SJSA1 (cell line): ENCODE measurements around the gene NPFFR1. TPM values are rescaled to one million over a fixed set of nuclear protein-coding genes. Genes with fewer than 3 reads are reported as not detected.
A peak's percentile ranks its signal among the peaks of the same experiment; 100 is the strongest.

Source experiments
- DNase-seq, 2 experiments: peaks; one replicate each; pipeline ENCODE4 v3.0.0-alpha.2; 2015 to 2020; ENCODE audit warnings: low spot score in 2 of 2, low read depth in 1 of 2
- H3K27ac ChIP-seq: fragments of 250-450 bp; sonication (Bioruptor Pico); 2 replicates; pipeline ENCODE4 v1.5.1; 2020; ENCODE audit warnings: mild to moderate bottlenecking, moderate library complexity
- H3K27me3 ChIP-seq: fragments of 250-450 bp; sonication (Bioruptor Pico); replicated peaks from 2 replicates; pipeline ENCODE4 v1.5.1; 2020; ENCODE audit warnings: mild to moderate bottlenecking, moderate library complexity
- H3K36me3 ChIP-seq: fragments of 250-450 bp; sonication (Bioruptor Pico); 2 replicates; pipeline ENCODE4 v1.5.1; 2020; ENCODE audit warnings: mild to moderate bottlenecking
- H3K4me1 ChIP-seq: fragments of 250-450 bp; sonication (Bioruptor Pico); replicated peaks from 2 replicates; pipeline ENCODE4 v1.6.1; 2021; ENCODE audit warnings: mild to moderate bottlenecking
- H3K4me3 ChIP-seq: fragments of 250-450 bp; sonication (Bioruptor Pico); 2 replicates; pipeline ENCODE4 v1.5.1; 2020; ENCODE audit warnings: mild to moderate bottlenecking
- H3K9me3 ChIP-seq: fragments of 250-450 bp; sonication (Bioruptor Pico); replicated peaks from 2 replicates; pipeline ENCODE4 v1.5.1; 2020; ENCODE audit warnings: mild to moderate bottlenecking
- total RNA-seq: library from RNA; depleted of rRNA; stranded (reverse); fragments of >200 nt; shearing (Covaris generic); gene quantifications from 2 replicates; pipeline ENCODE4 v1.2.3, GENCODE V29; 2014

The NPFFR1 gene
- total RNA-seq, 1 experiment from 2014 or later: not detected

- Histone ChIP-seq H3K27me3 (no peaks in the 10 kb centered on the region), H3K36me3 (peaks cover 15% of the 10 kb centered on the region; the same call in 1 of the 2 replicates), H3K27ac (no peak overlapping the region), H3K4me3 (no peak overlapping the region), H3K4me1 (peaks cover 13% of the 10 kb centered on the region), H3K9me3 (no peaks in the 10 kb centered on the region)
- DNase-seq: no peak
Measured at GRCh38 chr10:70308121-70309060, 24.6 kb upstream of the NPFFR1 start.

GRCh38 chr10:70306886-70307520, 23.2 kb upstream of the NPFFR1 start:
- Histone ChIP-seq H3K27me3 (no peaks in the 10 kb centered on the region), H3K4me1 (no peaks in the 10 kb centered on the region), H3K9me3 (no peaks in the 10 kb centered on the region), H3K27ac (no peak overlapping the region), H3K4me3 (no peak overlapping the region), H3K36me3 (peaks cover 8% of the 10 kb centered on the region; the same call in 1 of the 2 replicates)
- DNase-seq: no peak

- no peaks in the 10 kb centered on the region for H3K9me3 ChIP-seq
- H3K4me3 ChIP-seq: no peak overlapping the region
- H3K27me3 ChIP-seq: no peaks in the 10 kb centered on the region
- DNase-seq: no peak
- H3K27ac ChIP-seq: no peak overlapping the region
- H3K4me1 ChIP-seq: no peaks in the 10 kb centered on the region
- H3K36me3 ChIP-seq: peaks cover 6% of the 10 kb centered on the region; the same call in 1 of the 2 replicates
Measured at GRCh38 chr10:70306181-70306705, 22.4 kb upstream of the NPFFR1 start.

GRCh38 chr10:70303730-70304129, 19.9 kb upstream of the NPFFR1 start:
- H3K27ac ChIP-seq: no peak overlapping the region
- H3K4me3 ChIP-seq: no peak overlapping the region
- H3K27me3 ChIP-seq: no peaks in the 10 kb centered on the region
- H3K4me1 ChIP-seq: no peaks in the 10 kb centered on the region
- no peaks in the 10 kb centered on the region for H3K9me3 ChIP-seq
- no peak for DNase-seq
- H3K36me3 ChIP-seq: peaks cover 8% of the 10 kb centered on the region

GRCh38 chr10:70302292-70302691, 18.5 kb upstream of the NPFFR1 start:
- Histone ChIP-seq H3K27ac (no peak overlapping the region), H3K36me3 (peaks cover 4% of the 10 kb centered on the region), H3K9me3 (no peaks in the 10 kb centered on the region), H3K4me3 (no peak overlapping the region), H3K27me3 (no peaks in the 10 kb centered on the region), H3K4me1 (no peaks in the 10 kb centered on the region)
- DNase-seq: no peak

- no peak overlapping the region for H3K27ac ChIP-seq
- no peaks in the 10 kb centered on the region for H3K27me3 ChIP-seq
- no peaks in the 10 kb centered on the region for H3K9me3 ChIP-seq
- H3K36me3 ChIP-seq: peaks cover 4% of the 10 kb centered on the region
- no peak for DNase-seq
- no peak overlapping the region for H3K4me3 ChIP-seq
- peaks cover 9% of the 10 kb centered on the region for H3K4me1 ChIP-seq
Measured at GRCh38 chr10:70300908-70301597, 17.2 kb upstream of the NPFFR1 start.

- H3K27me3 ChIP-seq: no peaks in the 10 kb centered on the region
- H3K4me1 ChIP-seq: peaks cover 10% of the 10 kb centered on the region
- DNase-seq: no peak
- H3K27ac ChIP-seq: no peak overlapping the region
- H3K9me3 ChIP-seq: no peaks in the 10 kb centered on the region
- H3K36me3 ChIP-seq: peaks cover 4% of the 10 kb centered on the region
- no peak overlapping the region for H3K4me3 ChIP-seq
Measured at GRCh38 chr10:70300461-70300860, 16.7 kb upstream of the NPFFR1 start.

GRCh38 chr10:70299876-70300275, 16.1 kb upstream of the NPFFR1 start:
- H3K36me3 ChIP-seq: peaks cover 4% of the 10 kb centered on the region
- H3K27me3 ChIP-seq: no peaks in the 10 kb centered on the region
- no peak overlapping the region for H3K27ac ChIP-seq
- DNase-seq: no peak
- no peaks in the 10 kb centered on the region for H3K9me3 ChIP-seq
- no peak overlapping the region for H3K4me3 ChIP-seq
- peaks cover 10% of the 10 kb centered on the region for H3K4me1 ChIP-seq

- H3K4me3 ChIP-seq: no peak overlapping the region
- H3K27me3 ChIP-seq: no peaks in the 10 kb centered on the region
Measured at GRCh38 chr10:70298393-70298792, 14.6 kb upstream of the NPFFR1 start.

GRCh38 chr10:70297224-70297623, 13.4 kb upstream of the NPFFR1 start:
- no peak overlapping the region for H3K4me3 ChIP-seq
- H3K9me3 ChIP-seq: no peaks in the 10 kb centered on the region
- peaks cover 4% of the 10 kb centered on the region for H3K36me3 ChIP-seq
- H3K4me1 ChIP-seq: peaks cover 10% of the 10 kb centered on the region
- no peak overlapping the region for H3K27ac ChIP-seq
- DNase-seq: no peak
- H3K27me3 ChIP-seq: no peaks in the 10 kb centered on the region

More at GRCh38 chr10:70298393-70298792, 14.6 kb upstream of the NPFFR1 start:
- H3K9me3 ChIP-seq: no peaks in the 10 kb centered on the region
- peaks cover 10% of the 10 kb centered on the region for H3K4me1 ChIP-seq
- H3K36me3 ChIP-seq: peaks cover 4% of the 10 kb centered on the region
- DNase-seq: no peak
- no peak overlapping the region for H3K27ac ChIP-seq

- Histone ChIP-seq H3K27ac (no peak overlapping the region), H3K36me3 (peaks cover 4% of the 10 kb centered on the region), H3K4me3 (no peak overlapping the region), H3K9me3 (no peaks in the 10 kb centered on the region), H3K4me1 (peaks cover 10% of the 10 kb centered on the region), H3K27me3 (no peaks in the 10 kb centered on the region)
- peak; percentile 36 to 72 for DNase-seq
Measured at GRCh38 chr10:70296406-70296899, 12.6 kb upstream of the NPFFR1 start.

GRCh38 chr10:70295926-70296325, 12.1 kb upstream of the NPFFR1 start:
- Histone ChIP-seq H3K27me3 (no peaks in the 10 kb centered on the region), H3K36me3 (peaks cover 4% of the 10 kb centered on the region), H3K9me3 (no peaks in the 10 kb centered on the region), H3K4me1 (peaks cover 10% of the 10 kb centered on the region), H3K27ac (no peak overlapping the region), H3K4me3 (no peak overlapping the region)
- no peak for DNase-seq

GRCh38 chr10:70295321-70295720, 11.5 kb upstream of the NPFFR1 start:
- no peak for DNase-seq
- peaks cover 14% of the 10 kb centered on the region for H3K4me1 ChIP-seq
- no peaks in the 10 kb centered on the region for H3K27me3 ChIP-seq
- no peak overlapping the region for H3K27ac ChIP-seq
- H3K36me3 ChIP-seq: peaks cover 4% of the 10 kb centered on the region
- no peaks in the 10 kb centered on the region for H3K9me3 ChIP-seq
- H3K4me3 ChIP-seq: no peak overlapping the region
